ENCODE measurements around the gene TFRC.

GRCh38 chr3:195999896-196000295, 82.0 kb downstream of the TFRC start:
- TF ChIP-seq, protein P1, sequence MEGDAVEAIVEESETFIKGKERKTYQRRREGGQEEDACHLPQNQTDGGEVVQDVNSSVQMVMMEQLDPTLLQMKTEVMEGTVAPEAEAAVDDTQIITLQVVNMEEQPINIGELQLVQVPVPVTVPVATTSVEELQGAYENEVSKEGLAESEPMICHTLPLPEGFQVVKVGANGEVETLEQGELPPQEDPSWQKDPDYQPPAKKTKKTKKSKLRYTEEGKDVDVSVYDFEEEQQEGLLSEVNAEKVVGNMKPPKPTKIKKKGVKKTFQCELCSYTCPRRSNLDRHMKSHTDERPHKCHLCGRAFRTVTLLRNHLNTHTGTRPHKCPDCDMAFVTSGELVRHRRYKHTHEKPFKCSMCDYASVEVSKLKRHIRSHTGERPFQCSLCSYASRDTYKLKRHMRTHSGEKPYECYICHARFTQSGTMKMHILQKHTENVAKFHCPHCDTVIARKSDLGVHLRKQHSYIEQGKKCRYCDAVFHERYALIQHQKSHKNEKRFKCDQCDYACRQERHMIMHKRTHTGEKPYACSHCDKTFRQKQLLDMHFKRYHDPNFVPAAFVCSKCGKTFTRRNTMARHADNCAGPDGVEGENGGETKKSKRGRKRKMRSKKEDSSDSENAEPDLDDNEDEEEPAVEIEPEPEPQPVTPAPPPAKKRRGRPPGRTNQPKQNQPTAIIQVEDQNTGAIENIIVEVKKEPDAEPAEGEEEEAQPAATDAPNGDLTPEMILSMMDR (conservative IDR thresholded peaks at IDR 0.05; ENCODE audit: low read depth, low read length) = no peak
- no peak for TF ChIP-seq EZH2 (IDR thresholded peaks at IDR 0.05; ENCODE audit: borderline replicate concordance, low read depth, low read length, poor library complexity, severe bottlenecking)

Data from A673 (cell line).